Renal cortical epithelial cell (primary cell): ENCODE measurements around the gene DCDC1. TPM values are rescaled to one million over a fixed set of nuclear protein-coding genes. Genes with fewer than 3 reads are reported as not detected.

Source experiments
- DNase-seq: peaks from one replicate; pipeline ENCODE4 v3.0.0-alpha.2; 2011; ENCODE audit warnings: low read depth
- total RNA-seq: library from RNA; depleted of rRNA; stranded (reverse); fragments of >200 nt; gene quantifications from 2 replicates; pipeline ENCODE4 v1.2.3, GENCODE V29; 2014

Gene DCDC1, protein sequence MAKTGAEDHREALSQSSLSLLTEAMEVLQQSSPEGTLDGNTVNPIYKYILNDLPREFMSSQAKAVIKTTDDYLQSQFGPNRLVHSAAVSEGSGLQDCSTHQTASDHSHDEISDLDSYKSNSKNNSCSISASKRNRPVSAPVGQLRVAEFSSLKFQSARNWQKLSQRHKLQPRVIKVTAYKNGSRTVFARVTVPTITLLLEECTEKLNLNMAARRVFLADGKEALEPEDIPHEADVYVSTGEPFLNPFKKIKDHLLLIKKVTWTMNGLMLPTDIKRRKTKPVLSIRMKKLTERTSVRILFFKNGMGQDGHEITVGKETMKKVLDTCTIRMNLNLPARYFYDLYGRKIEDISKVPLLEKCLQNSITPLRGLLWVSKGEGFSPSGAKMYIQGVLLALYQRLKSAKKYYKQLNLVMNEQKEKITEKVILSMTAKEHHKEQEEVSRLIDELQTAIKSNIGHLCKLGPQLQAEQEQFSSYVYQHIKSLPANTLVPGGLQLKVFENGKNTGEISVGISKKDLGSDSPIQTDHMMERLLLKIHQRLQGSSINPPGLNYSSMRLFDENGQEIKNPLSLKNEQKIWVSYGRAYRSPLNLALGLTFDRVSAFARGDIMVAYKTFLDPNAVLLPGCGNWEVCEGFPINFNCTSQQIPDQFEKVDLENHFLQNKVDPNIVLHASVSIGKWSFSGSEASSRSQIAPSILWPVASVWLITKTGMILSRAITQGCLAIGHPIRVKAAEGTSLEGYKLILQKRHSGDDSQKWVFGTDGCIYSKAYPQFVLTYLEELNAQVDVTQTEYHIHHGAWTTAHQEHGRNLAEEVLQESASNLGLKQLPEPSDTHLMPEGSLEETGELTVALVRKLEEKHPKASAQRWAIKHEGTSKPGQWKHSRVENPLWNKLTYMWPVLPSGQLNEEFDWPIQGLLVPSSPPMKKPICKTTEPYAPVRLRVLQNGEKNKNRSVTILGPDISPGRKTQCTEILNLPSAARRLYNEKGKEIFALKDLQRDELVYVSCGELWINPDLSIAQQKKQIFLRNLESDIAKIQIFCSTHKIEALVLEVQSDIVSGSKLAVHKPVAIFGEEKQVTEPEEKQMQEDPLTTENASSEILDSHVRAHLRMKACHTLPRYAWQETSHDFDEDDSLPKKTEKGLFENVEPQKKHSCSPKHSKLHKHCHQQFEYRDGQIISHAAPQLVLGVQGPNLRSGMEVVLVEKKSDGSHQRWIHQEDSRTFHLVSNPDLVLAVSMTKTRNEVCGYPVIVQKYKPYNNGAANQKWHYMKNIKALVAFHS (N-terminal part only)
- 0.35 and 6.8 TPM in 2 replicates for total RNA-seq

DNA sequence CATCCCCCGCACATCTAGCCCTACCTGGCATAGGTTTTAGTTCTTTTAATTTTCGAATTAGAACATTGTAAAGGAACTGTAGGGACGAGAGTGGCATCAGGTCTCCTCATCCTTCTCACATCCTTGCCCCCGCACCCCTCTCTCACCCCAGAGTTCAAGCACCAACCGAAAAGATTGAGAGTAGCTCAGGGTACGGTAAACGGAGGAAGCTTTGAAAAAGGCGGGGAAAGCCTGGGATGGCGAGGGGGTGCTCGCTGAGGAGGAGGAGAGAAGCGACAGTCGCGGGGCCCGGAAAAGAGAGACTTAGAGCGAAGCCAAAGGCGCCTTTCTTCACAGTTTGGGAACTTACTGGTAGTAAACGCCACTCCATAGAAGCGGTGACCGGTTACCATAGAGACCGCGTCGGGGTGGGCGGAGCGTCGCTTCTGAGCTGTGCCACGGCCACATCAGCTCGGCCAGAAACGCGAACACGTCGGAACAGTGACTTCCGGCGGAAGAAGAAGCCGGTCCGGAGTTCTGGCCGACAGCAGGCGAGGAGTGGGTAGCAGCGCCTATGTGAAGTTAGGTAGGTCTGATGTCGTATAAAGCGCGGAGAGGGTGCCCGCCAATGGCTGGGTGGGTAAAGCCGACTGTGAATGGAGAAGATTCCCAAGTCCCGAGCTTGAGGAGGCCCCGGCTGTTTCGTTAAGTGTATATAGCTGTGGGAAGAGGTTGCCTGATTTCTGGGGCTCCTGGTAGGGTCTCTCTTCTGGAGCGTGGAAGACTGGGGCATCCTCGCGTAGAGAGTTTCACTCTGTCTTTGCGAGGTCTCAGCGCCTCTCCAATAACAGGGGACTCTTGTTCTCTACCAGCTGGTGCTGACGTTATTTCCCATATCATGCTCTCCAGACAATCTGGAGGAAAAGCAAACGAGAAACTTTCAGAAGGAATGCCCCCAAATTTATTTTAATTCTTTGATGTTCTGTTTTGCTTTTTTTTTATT, at the start of gene DCDC1, which contains the start of gene DNAJC24:
TSS of gene DCDC1 (minus strand) at position 392 of the 982 bp plus-strand sequence. CDS start 41,459 bp downstream, outside the sequence.
TSS of gene DNAJC24 (plus strand) at position 513 of the 982 bp plus-strand sequence. CDS start 889 bp downstream, outside the sequence.
- peak; percentile 82 for DNase-seq

DNA sequence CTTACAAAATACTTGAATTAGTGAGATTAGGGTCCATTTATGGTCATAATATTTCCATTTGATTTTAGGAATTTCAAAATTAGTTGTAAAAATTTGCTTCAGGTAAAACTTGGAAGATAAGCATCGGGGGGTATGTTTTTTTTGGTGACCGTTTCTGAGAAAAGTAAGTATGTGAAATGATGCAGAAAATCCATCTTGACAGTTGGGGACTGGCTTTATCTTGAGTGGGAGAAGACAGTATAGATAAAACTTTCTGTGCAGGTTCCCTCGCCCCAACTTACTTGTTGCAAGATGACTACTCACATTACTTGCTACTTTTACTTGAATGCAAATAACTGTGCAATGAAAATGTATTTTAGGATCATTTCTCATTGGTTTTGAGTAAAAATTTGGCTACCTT, 49.6 kb upstream of the DCDC1 start:
- no peak for DNase-seq

DNA sequence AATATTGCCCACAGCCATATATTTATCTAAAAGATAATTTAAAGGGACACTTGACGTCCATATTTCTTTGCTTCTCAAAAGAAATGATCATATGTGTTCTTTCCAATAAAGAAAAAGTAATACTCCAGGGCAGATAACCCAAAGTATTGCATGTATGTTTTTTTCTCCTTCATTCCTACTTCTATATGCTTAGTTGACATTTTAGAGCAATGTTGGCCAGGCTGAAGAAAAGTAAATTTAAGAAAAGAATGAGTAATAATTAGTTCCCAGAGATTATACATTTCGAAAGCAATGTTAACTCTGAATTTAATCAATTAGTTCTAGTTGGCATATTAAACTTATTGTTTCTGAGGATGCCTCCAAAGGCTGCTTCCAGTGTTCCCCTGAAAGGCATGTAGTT, 48.3 kb upstream of the DCDC1 start:
- no peak for DNase-seq

DNA sequence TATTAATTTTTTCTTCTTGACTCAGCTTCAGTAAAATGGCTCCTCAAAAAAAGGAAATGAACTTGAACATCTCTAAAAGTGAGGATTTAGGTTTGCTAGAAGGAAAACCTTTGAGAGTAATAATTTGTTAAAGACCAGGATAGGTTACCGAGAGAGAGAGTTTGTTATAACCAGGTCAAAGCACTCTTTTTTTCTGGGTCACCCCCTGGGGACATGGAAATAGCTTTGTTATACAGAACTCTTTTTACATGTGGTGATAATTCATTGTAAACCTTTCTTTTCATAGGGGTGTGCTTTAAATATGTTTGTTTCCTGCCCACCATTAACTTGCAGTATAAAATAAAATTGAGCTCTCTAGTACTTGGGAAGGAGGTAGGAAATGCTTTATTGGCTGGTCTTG, 47.8 kb upstream of the DCDC1 start:
- no peak for DNase-seq

DNA sequence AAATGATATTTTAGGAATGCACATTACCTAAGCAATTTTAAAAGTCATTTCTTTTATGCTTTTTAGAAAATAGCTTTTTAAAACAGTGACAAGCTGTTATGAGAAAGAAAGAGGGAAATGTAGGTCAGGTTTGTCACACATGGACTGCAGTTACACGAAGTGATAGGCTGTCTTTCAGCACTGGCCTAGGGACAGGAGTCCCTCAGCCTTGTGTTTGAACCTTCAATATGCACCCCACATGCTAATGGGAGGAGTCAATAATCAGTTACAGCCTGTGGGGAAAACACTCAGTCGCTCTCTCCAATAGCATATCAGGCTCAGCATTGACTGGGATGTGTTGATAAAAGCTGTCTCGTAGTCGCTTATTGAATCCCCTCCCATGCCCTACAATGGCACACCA, 45.9 kb upstream of the DCDC1 start:
- DNase-seq, result no peak

DNA sequence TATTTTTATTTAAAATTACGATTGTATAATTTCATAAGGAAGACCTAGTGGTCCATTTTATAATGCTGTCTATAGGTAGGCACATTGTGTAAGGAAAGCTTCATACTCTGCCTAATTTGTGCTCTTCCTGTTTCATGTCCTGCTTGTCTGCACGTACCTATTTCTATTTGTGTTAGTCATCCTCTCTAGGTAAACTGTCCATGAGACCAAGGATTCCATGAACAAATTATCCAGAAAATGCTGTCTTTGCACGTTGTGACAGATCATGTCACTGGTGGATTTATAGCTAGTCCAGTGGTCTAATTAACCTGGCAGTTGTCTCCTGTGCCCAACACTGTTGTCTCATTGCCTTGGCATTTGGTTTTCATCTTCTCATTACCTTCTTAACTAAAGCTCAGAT, 44.8 kb upstream of the DCDC1 start:
- DNase-seq, result no peak

DNA sequence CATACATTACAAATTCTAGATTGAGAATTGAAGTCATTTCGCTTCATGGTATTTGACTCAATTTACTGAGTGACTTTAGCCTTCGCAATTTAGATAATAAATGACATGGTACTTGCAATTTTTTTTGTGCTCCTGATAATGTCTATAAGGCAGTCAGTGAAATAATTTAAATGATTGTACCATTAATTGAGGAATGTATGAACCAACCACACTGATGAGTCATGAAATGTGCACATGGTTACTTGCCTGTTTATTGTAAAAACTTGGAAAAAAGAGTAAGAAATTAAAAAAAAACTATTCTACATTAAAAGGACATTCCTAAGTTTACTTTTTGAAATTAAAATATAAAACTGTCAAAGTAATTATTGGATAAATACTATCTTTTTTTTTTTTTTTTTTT, 43.4 kb upstream of the DCDC1 start:
- peak; percentile 62 for DNase-seq

DNA sequence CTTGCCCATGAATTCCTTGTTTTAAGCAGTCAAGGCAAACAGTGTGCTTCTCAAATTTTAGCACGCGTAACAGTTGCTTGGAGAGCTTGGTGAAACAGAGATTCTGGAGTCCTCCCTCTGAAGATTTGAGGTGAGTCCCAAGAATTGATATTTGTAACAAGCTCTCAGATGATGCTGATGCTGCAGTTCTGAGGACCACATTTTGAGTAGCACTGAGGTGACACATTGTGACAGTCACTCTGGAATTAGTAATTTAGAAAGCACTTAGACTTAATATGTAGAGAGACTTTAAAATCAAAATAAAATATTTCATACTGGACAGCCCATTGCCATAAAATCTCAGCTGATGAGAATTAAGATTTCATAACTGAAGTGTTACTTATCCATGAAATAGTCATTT, 38.7 kb upstream of the DCDC1 start:
- DNase-seq, result no peak

DNA sequence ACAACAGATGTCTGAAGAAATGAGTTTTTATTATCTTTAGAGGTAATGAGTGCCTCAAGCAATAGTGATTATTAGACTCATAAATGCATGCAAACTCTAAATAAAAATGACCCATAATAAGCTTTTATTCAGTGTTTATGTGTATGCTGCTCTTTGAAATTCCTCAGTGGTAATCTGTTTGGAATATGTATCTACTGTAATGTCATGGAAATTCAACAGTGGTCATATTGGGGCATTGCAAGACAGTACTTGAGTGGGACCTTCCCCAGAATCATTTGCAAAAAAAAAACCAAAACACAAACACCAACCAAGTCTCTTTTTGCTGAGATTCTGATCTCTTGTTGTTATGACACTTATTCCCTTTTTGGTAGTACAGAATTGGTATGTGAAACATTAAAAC, 35.1 kb upstream of the DCDC1 start:
- no peak for DNase-seq

DNA sequence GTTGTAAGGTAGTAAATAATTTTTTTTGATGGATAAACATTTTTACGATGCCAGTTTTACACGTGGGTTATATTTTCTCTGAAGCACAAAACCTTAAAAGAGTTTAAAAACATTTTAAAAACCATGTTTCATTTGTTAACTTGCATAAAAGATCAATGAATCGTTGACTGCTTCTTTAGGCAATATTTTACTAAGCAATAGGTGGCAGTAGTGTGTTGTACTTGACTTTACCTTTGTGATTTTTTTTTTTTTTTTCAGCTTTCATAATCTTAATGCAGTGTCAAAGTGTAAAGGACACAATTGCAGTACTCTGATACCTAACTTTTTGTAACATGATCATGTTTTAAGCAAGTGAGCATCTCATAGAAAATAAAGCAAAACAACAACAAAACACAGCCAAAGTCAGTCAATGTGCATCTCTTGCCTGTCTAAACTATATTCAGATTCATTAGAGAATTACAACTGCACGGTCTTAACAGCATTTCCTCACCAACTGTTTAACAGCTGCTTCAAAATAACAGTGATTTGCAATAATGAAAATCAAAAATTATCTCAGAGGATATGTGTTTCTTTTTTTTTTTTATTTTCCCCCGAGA, 27.8 kb upstream of the DCDC1 start:
- DNase-seq, result peak; percentile 40

DNA sequence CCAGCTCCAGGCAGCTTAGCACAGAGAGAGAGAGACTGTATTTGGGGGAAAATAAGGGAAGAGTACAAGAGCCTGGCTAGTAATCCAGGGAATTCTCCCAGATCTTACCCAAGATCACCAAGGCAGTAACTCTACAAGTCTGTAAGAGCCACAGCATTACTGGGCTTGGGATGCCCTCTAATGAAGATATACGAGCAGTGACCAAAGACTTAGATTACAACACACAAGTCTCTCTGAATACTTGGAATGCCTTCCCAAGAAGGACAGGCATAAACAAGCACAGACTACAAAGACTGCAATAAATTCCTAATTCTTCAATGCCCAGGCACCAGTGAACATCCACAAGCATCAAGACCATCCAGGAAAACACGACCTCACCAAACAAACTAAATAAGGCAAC, 17.8 kb upstream of the DCDC1 start:
- DNase-seq, result peak; percentile 39

DNA sequence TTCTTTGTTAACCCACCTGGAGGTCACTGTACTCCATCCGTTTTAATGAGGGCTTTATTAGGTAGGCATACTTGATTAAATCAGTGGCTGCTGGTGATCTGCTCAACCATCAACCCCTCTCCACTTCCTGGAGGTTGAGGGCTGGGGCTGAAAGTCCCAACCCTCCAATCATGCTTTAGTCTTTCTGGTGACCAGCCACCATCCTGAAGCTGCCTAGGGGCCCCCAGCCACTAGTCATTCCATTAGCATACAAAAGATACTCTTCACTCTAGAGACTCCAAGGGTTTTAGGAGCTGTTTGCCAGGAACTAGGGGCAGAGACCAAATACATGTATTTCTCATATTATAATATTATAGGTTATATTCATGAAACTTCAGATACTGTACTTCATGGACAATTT, 13.6 kb upstream of the DCDC1 start:
- no peak for DNase-seq

DNA sequence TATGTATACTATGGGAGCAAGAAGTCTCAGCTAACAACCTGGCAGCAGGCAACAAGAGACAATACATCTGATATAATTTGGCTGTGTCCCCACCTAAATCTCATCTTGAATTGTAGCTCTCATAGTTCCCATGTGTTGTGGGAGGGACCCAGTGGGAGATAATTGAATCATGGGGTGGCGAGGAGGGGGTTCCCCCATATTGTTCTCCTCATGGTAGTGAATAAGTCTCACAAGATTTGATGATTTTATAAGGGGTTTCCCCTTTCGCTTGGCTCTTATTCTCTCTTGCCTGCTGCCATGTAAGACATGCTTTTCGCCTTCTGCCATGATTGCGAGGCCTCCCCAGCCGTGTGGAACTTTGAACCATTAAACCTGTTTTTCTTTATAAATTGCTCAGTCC, 6.3 kb upstream of the DCDC1 start:
- DNase-seq, result no peak

DNA sequence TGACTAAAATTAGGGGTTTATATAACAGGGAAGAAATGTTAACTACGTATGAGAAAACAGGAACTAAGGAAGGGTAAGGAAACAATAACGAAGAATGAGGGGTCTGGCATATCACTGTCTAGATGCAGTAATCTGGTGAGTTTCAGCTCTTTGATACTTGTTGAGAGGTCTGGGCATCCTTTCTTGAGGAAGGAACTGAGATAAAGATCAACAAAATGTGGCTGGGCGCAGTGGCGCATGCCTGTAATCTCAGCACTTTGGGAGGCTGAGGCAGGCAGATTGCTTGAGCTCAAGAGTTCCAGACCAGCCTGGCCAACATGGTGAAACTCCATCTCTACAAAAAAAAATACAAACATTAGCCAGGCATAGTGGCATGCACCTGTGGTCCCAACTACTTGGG, 2.7 kb downstream of the DCDC1 start:
- no peak for DNase-seq

DNA sequence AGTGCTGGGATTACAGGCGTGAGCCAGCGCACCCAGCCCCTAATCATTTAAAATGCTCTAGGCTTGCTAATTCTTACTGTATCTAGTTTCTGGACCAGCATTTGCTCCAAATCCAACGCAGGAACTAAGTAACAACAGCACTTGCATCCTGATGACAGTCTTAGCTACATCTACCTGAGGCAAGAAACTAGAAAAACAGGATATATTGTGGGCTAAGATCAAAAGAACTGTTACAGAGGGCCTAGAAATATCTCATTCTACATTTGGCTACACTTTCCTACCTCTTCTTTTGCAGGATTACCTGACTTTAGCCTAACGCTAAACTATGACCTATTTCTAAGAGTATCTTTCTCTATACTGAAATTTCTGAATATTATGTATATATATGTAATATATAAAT, 7.8 kb downstream of the DCDC1 start:
- DNase-seq, result no peak

DNA sequence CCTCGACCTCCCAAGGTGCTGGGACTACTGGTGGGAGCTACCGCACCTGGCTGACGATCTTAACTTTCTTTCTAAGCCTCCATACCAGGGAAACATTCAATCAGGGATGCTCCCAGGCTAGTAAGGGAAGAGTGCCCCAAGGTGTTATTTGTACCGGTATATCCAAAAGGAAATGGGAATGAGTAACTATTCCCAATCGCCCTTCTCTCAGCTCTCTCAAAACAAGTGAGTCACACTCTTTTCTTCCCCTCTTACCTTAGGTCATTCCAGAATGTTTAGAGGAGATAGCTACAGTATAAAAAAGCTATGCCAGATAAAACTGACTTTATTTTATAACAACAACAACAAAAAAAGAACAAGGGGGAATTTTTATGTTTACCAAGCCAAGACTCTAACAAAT, 13.7 kb downstream of the DCDC1 start:
- DNase-seq, result peak; percentile 56

DNA sequence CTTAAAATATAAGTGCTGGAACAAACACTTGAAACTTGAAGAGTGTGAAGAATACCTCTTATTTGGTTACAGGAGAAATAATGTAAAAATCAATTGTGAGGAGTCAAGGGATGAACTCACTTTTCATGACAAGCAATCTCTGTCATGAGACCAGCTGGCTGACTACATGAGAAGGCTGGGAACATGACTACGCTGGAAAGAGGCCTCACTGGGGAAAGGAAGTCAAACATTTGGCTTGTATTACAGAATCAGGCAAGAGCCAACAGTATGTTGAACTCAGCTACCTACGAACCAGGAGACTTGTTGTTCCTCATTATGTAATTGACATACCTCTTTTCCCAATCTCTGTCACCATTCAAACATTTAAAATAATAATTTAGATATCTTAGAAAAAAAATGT, 14.4 kb downstream of the DCDC1 start:
- DNase-seq, result no peak

DNA sequence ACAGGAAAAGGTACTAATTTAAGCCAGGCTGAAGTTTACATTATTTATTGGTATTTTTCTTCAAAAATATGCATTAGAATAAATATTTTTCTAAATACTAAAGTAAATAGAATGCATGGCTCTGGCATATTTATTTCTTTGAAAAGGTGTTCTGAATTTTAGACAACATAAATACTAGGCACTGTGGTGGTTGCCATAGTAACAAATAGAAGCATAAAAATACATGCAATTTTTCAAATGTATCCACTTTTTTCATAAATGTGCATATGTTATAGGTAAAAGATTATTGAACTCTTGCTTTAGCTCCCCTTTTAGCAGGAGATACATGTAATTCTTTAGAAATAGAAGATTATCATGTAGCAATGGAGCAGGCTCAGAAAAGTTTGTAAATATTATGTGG, 18.4 kb downstream of the DCDC1 start:
- DNase-seq, result no peak

DNA sequence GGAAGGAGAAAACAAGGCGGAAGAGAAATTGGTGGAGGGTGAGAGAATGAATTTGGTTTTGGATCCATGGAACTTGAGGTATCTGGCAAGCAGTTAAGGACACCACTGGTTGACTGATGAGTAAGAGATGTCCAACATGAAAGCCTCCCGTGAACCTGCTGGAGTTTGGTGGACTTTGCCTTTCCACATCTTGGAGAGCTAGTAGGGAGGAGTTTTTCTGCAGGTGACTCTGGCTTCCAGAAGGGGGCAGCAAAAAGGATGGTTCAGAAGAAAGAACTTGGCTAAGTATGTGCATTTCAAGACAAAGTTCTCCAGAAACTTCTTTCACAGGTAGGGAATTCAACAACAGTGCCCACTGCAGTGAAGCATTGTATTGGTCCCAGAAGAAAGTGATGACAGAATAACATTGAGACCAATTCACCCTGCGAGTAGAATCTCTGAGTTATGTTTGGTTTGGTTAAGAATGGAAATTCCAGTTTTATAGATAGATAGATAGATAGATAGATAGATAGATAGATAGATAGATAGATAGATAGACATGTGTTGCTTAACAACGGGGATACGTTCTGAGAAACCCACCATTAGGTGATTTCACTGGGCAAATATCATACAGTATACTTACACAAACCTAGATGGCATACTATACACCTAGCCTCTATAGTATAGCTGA, 28.5 kb downstream of the DCDC1 start:
- peak; percentile 21 for DNase-seq

DNA sequence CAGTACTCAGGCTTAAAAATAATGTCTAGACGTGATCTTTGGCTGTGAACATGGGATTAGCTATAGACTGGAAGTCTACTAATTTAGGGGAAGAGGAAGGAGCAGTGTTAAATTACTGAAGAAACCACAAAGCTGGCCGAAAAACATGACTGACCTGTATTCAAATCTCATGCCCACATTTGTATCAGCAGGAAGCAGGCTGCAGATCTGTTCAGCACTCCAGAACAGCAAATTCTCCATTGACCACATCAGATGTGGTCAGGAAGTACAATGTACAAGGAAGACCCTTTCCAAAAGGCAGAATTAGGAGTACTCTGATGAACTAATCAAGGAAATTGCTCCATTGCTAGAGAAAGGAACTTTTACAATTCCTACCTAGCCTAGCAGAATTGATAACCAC, 31.7 kb downstream of the DCDC1 start:
- no peak for DNase-seq
